Skeletal muscle cell (primary cell): ENCODE measurements around the gene SCAF11.

Experiments
- DNase-seq: peaks from one replicate; pipeline ENCODE4 v3.0.0-alpha.2; 2010; ENCODE audit warnings: low read depth
- H3K4me3 ChIP-seq: 2 replicates; pipeline ENCODE4 v1.5.1; 2011; ENCODE audit warnings: low read depth, mild to moderate bottlenecking, control low read depth, low read length, moderate library complexity

The SCAF11 gene

GRCh38 chr12:45938566-45938965 is 51.8 kb downstream of the SCAF11 start:
- no peak for DNase-seq

GRCh38 chr12:45934956-45935355 is 55.4 kb downstream of the SCAF11 start:
- DNase-seq, result no peak

More at GRCh38 chr12:45938566-45938965, 51.8 kb downstream of the SCAF11 start:
- H3K4me3 ChIP-seq, result no peak overlapping the region

GRCh38 chr12:45933504-45933903 is 56.9 kb downstream of the SCAF11 start:
- no peak for DNase-seq
- H3K4me3 ChIP-seq, result no peak overlapping the region

More at GRCh38 chr12:45934956-45935355, 55.4 kb downstream of the SCAF11 start:
- no peak overlapping the region for H3K4me3 ChIP-seq

- no peak overlapping the region for H3K4me3 ChIP-seq
- no peak for DNase-seq
Measured at GRCh38 chr12:45930369-45930768, 60.0 kb downstream of the SCAF11 start.

GRCh38 chr12:45928309-45928708 is 62.1 kb downstream of the SCAF11 start:
- no peak for DNase-seq
- H3K4me3 ChIP-seq, result no peak overlapping the region

GRCh38 chr12:45918818-45919217 is 71.6 kb downstream of the SCAF11 start:
- peak; percentile 3 for DNase-seq
- H3K4me3 ChIP-seq, result no peak overlapping the region

GRCh38 chr12:45915405-45915804 is 75.0 kb downstream of the SCAF11 start:
- no peak overlapping the region for H3K4me3 ChIP-seq
- no peak for DNase-seq

- peak; percentile 67 for DNase-seq
Measured at GRCh38 chr12:45914090-45914489, 76.3 kb downstream of the SCAF11 start.

GRCh38 chr12:45913631-45914030 is 76.7 kb downstream of the SCAF11 start:
- H3K4me3 ChIP-seq, result no peak overlapping the region
- DNase-seq, result no peak

More at GRCh38 chr12:45914090-45914489, 76.3 kb downstream of the SCAF11 start:
- H3K4me3 ChIP-seq, result no peak overlapping the region

- no peak overlapping the region for H3K4me3 ChIP-seq
- DNase-seq, result no peak
Measured at GRCh38 chr12:45912774-45913173, 77.6 kb downstream of the SCAF11 start.

- no peak overlapping the region for H3K4me3 ChIP-seq
- no peak for DNase-seq
Measured at GRCh38 chr12:45909041-45909713, 81.2 kb downstream of the SCAF11 start.

- no peak overlapping the region for H3K4me3 ChIP-seq
- no peak for DNase-seq
Measured at GRCh38 chr12:45907955-45908354, 82.4 kb downstream of the SCAF11 start.

GRCh38 chr12:45898094-45898493 is 92.3 kb downstream of the SCAF11 start:
- no peak for DNase-seq
- no peak overlapping the region for H3K4me3 ChIP-seq

- DNase-seq, result no peak
- no peak overlapping the region for H3K4me3 ChIP-seq
Measured at GRCh38 chr12:45895961-45896360, 94.4 kb downstream of the SCAF11 start.

GRCh38 chr12:45893240-45893639 is 97.1 kb downstream of the SCAF11 start:
- no peak for DNase-seq
- no peak overlapping the region for H3K4me3 ChIP-seq

GRCh38 chr12:45890276-45890675 is 100.1 kb downstream of the SCAF11 start:
- H3K4me3 ChIP-seq, result no peak overlapping the region
- DNase-seq, result no peak

- H3K4me3 ChIP-seq, result no peak overlapping the region
- DNase-seq, result no peak
Measured at GRCh38 chr12:45887544-45887943, 102.8 kb downstream of the SCAF11 start.

- DNase-seq, result no peak
- H3K4me3 ChIP-seq, result no peak overlapping the region
Measured at GRCh38 chr12:45886685-45887084, 103.7 kb downstream of the SCAF11 start.

GRCh38 chr12:45883187-45883586 is 107.2 kb downstream of the SCAF11 start:
- no peak overlapping the region for H3K4me3 ChIP-seq
- no peak for DNase-seq

GRCh38 chr12:45880533-45880932 is 109.8 kb downstream of the SCAF11 start:
- no peak overlapping the region for H3K4me3 ChIP-seq
- DNase-seq, result no peak

- no peak overlapping the region for H3K4me3 ChIP-seq
- no peak for DNase-seq
Measured at GRCh38 chr12:45879363-45879895, 110.9 kb downstream of the SCAF11 start.
